GM18909 (cell line): Measurements from ENCODE around the gene PRKAR1B.

Experiments used
- ATAC-seq: cut with Tn5 transposase; IDR thresholded peaks from one replicate; pipeline ENCODE4 v1.9.1; 2021; ENCODE audit warnings: mild to moderate bottlenecking; ENCODE audit not compliant: unreplicated experiment, poor library complexity

The PRKAR1B gene

DNA sequence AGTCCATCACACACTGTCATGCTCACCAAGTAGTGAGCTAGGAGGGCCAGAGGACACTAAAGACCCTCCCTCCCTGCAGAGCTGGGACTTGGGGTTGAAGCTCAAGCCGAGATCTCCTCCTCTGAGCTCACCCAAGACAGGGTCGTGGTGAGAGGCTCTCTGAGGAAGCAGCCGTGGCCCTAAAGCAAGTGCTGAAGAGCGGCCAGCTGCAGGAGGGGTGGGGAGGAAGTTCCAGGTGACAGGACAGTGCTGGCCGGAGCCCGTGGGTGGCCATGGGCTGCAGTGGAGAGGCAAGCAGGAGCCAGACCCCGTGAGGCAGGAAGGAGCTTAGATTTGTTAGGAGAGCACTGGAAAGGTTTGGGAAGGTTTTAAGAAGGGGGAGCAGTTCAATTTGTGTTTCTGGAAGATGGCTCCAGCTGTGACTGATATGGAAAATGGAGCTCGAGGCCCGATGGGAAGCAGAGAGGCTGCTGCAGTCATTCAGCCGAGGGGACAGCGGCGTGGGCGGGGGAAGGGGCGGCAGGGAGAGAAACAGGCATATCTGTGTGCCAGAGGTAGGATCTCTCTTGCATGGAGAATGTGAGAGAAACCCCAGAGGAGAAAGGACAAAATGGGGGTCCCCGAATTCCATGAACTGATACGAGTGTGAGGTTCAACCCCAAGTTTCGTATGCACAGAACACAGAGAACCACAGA is 27.5 kb downstream of the PRKAR1B start:
- no peak for ATAC-seq

DNA sequence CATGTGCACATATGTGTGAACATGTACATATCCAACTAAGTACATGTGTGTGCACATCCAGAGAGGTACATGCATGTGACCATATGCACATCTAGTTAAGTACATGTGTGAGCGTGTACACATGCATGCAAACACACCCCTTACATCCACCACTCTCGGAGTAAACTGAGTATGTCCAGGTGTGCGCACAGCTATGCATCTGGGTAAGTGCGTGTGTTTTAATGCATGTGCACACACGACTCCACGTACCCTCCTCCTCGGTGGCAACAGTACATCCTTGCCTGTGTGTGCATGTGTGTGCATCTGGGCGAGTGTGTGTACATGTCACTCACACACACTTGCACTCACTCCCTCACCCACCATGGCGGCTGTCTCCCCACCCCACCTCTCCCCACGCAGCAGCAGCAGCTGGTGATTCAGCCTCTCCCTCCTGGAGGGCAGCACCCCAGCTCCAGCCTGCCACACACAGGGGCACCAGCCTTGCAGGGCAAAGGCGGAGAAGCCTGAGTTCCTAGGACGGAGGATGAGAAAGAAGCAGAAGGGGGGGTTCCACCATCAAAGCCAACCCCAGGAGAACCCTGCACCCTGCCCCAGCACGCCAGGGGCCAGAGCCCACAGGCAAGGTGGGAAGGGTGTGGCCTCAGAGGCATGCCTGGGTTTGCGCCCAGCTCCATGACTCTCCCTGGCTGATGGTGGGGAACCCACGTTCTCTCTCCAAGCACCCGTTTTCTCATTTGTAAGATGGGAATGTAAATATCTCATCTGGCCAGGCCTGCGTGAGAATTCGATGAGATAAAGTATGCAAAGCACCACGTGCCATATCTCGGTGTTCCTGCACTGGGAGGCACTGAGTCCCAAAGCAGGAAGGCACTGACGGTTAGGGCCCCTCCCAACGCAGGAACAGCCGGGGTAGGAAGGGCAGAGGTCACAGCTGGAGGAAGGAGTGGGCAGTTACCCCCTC is 28.3 kb downstream of the PRKAR1B start:
- no peak for ATAC-seq

DNA sequence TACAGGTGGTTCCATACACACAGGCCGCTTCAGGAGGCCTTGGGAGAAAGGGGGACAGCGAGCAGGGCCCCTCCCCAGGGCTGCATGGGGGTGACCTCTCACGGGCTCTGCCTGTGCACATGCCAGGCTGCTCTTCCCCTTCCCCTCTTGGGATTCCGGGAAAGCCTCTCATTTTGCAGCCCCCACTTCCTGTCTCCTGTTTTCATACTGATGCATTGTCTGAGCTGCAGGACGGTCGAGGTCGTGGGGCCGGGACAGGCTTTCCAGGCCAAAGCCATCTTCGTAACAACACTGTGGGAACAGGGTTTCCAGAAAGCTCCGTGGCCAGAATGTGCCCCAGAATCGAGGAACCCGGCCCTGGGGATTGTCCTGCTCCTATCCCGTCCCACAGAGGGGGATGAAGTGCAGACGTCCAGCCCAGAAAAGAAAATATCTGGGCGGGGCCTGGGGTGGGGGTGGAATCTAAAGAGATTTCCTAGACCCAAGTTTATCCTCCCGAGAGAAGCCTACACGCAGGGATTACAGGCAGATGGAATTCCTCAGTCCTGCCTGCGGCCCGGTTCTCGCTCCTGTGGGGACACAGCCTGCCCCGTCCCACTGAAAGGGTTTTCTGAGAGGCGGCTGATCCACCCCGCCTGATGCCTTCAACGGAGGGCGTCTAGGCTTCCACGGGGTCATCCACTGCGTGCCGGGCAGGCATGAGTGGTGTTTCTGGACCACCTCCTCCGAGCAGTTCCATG is 30.1 kb downstream of the PRKAR1B start:
- no peak for ATAC-seq

DNA sequence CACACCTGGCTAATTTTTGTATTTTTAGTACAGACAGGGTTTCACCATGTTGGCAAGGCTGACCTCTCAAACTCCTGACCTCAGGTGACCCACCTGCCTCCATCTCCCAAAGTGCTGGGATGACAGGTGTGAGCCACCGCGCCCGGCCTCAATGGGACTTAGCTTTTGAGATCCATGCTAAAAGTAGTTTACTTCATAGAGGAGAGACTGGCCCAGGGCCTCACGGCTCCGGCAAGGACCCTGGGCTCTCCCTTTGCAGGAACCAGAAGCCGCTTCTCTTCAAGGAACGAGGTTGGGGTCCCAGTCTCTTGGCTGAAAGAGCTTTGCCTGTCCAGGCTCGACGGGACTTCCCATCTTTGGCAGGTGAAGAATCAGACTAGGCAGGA is 30.7 kb downstream of the PRKAR1B start:
- ATAC-seq: no peak

DNA sequence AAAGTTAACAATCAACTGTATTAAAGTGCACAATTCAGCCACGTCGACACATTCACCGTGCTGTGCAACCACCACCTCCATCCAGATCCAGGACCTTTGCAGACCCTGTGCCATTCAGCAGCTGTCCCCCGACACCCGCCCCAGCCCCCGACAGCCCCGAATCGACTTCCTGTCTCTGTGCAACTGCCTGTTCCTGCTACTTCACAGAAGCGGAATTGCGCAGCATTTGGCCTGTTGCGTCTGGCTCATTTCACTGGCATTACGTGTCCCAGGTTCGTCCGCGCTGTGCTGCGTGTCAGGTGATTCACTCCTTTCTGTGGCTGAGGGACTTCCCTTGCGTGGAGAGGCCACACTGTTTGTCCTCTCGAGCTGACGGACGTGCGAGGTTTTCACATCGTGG is 33.8 kb downstream of the PRKAR1B start:
- ATAC-seq: no peak

DNA sequence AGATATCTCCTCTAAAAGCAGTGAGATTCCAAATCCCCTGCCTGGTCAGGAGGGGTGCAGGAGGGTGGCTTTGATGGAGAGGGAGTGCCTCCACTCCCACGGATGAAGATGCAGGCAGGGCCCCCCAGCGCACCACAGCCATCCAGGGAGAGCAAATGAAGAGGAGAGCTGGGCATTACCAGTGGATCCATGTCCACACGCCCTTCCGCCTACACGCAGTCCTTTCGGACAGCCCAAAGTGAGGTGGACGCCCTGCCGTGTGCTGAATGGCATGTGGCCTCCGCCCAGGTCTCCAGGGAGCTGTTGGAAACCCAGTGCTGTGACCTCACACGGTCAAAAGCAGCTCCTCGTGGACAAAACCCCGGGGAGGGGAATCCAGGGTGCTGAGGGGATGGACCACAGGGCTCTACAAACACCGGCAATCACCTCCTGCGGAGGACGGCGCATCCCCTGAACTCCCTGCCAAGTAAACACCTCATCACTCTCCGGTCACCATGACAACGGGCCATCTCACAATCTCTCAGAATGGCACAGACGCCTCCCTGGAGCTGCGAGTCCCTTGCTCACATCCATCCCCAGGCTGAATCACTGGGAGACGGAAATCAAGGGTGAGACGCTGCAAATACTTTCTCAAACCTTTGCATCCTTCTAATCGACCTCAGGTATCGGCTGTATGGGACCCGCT is 35.6 kb downstream of the PRKAR1B start:
- no peak for ATAC-seq

DNA sequence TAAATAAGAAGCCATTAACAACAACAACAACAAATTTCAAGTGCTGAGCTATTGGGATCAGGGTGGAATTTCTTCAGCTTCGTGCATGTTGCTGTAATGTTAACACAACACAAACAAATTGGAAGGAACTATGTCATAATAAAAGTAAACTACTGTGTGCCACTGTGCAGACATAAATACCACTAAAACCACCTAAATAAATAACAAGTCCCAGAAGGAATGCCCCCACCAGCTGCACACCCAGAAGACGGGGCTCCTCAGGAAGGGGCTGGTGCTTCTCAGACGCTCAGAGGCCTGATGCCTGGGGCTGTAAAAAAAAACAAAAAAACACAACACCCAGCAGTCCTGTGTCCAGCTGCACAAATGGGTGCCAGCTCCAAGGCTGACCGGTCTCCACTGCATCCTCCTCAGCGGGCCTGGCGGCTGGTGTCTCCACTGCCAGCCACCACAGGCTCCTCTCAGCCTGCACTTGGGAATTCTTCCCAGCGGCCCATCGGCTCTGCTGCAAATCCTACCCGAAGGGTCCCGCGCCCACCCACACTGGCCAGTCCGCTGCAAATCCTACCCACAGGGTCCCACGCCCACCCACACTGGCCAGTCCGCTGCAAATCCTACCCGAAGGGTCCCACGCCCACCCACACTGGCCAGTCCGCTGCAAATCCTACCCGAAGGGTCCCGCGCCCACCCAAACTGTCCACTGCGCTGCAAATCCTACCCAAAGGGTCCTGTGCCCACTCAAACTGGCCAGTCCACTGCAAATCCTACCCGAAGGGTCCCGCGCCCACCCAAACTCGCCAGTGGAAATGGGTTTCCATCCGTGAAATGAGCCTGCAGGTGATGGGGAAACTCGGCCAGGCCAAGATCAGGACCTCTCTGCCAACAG is 36.4 kb downstream of the PRKAR1B start:
- no peak for ATAC-seq

DNA sequence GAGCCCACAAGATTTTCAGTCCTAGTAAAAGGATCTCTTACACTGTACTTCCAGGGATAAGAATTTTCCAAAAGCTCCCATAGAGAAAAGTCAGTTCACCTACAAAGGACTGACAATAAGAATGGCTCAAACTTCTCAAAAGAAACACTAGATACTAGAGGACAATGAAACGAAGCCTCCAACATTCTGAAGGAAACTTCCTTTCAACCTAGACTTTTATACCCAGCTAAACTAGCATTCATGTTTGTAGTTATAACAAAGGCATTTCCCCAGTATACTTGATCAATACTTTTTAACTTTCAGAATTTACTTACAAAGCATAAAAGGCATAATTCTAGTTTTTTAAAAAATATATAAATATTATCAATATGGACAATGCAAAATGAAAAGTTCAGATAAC is 41.5 kb downstream of the PRKAR1B start:
- no peak for ATAC-seq

DNA sequence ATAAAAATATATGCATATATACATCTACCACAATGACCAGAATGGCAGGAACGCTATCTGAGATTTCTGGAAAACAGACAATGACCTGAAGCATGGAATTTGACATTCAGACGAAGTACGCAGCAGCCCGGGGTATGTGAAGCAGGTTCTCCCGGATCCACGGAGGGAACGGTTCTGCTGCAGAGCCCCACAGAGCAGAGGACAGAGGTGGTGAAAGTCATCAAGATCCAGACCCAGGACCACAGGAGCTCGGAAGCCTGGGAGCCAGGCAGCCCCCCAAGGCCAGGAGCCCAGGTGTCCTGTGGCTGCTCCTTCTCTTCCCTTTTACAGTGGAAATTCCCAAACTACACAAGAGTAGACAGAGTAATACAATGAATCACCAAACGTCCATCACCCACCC is 42.7 kb downstream of the PRKAR1B start:
- ATAC-seq: no peak

DNA sequence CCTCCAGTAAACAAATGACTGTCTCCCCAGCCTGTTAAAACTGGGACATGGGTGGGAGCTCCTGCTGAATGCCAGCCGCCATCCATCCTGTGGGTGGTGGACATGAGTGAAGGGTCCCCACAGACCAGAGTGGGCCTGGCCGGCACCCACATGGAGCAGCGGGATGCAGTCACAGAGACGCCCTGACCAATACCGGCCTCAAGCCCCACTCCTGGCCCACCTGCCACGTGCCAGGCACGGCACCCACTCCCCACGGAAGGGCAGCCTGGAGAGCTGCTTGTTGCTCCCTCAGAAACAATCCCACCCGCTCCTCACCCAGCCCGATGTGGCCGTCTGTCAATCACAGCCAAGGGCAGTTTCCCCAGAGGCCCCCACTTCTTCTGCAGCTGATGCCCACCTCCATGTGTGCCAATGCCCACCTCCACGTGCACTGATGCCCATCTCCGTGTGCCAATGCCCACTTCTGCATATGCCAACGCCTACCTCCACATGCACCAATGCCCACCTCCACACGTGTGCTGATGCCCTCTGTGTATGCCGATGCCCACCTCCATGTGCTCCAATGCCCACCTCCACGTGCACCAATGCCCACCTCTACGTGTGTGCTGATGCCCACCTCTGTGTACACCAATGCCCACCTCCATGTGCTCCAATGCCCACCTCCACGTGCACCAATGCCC is 43.4 kb downstream of the PRKAR1B start:
- ATAC-seq: no peak

DNA sequence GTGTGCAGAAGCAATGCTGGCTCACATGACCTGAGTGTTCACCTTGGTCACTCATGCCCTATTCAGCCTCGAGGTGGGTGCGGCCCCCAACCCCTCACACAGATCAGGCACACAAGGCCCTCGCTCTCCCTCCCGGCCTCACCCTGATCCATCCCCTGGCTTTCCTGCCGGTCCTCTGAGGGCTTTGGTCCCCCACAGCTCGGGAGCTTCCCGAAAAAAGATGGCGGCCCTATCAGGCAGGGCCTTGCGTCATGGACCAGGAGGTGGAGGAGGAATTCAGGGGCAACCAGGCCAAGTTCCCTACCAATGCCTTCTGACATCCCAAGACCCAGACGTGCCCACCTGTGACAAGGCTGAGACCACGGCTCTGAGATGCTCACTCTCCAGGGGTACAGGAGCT is 44.3 kb downstream of the PRKAR1B start:
- no peak for ATAC-seq

DNA sequence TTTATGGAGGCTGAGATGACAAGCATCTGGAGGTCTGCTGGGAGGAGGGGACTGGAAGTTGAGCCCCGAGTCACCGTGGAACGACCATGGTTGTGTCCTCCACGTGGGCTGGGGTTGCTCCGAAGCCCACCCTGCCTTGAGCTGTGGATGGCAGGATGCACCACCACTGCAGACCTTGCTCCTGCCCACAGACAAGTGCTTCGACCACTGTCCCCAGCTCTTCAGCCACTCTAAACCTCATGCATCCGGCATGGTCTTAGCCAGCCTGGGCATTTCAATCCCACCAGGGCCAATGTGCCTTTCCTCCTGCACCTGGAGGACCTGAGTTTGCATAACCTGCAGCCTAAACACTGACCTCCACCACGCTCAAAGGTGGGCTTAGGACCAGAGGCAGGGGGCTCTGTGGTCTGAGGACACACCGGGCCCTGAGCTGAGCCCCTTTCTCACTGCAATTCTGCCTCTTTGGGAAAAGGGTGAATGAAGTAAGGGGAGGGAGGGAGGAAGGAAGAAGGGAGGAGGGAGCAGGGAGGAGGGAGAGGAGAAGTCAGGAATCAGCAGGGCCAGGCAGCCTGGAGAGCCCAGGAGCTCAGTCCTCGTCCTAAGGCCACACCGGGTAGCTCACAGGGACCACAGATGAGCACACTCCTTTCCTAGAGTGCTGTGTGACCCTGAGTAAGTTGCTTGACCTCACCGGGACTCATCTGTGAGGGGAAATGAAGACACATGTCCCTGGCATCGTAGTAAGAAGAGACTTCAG is 45.4 kb downstream of the PRKAR1B start:
- no peak for ATAC-seq

DNA sequence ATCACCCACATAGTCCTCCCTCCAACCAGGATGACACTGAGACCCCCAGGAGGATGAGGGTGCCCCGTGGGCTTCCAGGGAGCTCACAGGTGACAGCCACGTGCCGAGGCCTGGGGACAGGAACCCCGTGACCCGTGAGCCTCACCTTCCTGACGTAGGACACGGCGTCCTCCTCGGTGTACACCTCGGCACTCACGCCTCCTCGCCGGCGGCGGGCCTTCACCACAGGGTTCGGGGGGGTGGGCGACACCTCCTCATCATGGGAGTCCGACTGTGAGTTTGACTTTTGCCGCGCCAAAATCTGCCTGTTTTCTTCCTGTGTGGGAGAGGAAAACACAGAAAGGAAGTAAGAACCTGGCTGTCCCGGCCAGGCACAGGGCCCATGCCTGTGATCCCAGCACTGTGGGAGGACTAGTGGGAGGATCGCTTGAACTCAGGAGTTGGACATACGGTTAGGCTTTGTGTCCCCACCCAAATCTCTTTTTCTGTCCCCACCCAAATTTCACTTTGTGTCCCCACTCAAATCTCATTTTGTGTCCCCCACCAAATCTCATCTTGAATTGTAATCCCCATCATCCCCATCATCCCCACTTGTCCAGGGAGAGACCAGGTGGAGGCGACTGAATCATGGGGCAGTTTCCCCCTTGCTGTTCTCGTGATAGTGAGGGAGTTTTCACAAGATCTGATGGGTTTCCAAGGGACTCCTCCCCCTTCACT is 46.5 kb downstream of the PRKAR1B start:
- no peak for ATAC-seq

DNA sequence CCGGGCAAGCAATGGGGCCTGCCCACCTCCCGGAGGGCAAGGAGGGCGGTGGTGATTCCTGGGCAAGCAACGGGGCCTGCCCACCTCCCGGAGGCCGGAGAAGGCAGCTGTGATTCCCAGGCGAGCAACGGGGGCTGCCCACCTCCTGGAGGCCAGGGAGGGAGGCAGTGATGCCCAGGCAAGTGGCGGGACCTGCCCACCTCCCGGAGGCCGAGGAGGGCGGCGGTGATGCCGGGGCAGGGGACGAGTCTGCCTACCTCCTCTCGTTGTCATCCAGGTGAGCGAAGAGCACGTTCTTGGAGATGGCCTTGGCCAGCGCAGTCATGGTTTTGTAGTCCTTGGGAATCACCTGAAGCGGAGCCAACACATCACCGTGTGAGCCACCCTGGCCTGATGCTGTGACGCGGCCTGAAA is 50.1 kb downstream of the PRKAR1B start:
- no peak for ATAC-seq

DNA sequence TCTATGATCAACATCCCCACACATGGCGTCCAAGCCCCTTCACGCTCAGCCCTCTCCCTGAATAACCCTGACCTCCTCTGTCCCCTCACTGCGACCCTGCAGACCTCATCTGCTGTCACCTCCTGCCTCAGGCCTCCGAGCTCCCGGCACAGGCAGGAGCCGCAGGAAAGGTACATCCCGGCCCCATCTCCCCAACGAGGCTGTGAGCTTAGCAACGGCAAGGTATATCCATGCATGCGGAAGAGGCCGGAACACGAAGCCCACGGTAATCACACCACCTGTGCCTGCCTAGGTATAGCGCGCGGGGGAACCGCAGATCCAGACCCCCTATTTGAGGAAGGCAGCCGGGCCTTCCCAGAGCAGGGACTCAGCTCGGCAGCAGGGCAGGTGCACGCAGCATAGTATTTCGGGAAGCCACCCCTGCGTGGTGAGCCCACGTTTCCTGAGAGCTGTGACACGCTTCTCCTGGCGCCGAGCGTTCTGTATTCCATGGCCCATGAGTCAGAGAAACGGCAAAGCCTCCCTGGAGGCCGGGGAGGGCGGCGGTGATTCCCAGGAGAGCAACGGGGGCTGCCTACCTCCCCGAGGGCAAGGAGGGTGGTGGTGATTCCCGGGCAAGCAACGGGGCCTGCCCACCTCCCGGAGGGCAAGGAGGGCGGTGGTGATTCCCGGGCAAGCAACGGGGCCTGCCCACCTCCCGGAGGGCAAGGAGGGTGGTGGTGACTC is 50.7 kb downstream of the PRKAR1B start:
- ATAC-seq: no peak

DNA sequence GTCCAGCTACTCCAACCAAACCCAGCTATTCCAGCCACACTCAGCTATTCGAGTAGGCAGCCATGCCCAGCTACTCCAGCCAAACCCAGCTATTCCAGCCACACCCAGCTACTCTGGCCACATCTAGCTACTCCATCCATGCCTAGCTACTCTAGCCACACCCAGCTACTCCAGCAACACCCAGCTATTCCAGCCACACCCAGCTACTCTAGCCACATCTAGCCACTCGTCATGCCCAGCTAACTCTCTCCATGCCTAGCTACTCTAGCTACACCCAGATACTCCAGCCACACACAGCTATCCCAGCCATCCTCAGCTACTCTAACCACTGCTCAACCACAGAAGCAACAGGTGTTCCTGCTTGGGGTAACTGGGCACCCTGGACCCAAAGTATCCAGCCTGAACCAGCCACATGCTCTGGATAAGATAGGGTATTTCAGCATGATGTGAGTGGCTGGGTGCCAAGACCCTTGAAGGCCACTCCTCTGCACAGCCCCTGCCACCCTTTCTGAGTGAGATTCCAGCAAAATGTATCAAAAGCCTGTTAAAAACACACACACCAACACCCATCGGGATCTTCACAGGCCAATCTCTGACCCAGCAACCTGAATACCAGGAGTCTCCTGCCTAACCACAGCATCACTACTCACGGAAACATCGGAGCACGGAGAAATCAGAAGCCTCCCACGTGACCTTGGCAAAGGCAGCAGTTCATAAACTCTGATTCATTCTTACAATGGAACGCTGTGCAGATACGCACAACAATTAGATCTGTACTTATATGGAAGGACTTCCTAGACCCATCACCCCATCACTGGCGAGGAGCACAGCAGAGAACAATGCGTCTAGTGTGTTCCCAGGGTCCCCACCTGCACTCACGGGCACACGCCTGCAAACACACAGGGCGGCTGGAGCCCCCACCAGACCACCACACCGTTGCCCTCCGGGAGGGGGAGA is 52.3 kb downstream of the PRKAR1B start:
- no peak for ATAC-seq
